ENCODE data around the gene MT1X.
"Not testable (repeated sequence)": the region's sequence is repeated elsewhere in the genome, so short reads cannot be mapped to it uniquely, and the experiment has no call there.

Gene MT1X

GRCh38 chr16:56665286-56666261 is 16.7 kb upstream of the MT1X start:
- ATAC-seq (ENCODE audit: low read depth); H3K4me3 Mint-ChIP-seq; H3K9me3 Mint-ChIP-seq; H3K27ac Mint-ChIP-seq; DNase-seq (ENCODE audit: low spot score in 2 of 2); H3K36me3 Mint-ChIP-seq: not testable (repeated sequence)
- peaks cover 26% of the 10 kb centered on the region for H3K4me1 Mint-ChIP-seq
- H3K27me3 Mint-ChIP-seq, result peaks cover 46% of the 10 kb centered on the region

- no peak for DNase-seq (ENCODE audit: low spot score in 2 of 2)
- Mint-ChIP-seq H3K9me3 (no peaks in the 10 kb centered on the region), H3K27me3 (peaks cover 40% of the 10 kb centered on the region), H3K27ac (no peak within 1 kb of the TSS), H3K36me3 (peaks cover 2% of the 10 kb centered on the region), H3K4me3 (no peak within 1 kb of the TSS), H3K4me1 (peaks cover 20% of the 10 kb centered on the region)
- no peak for ATAC-seq (ENCODE audit: low read depth)
These were observed 14.4 kb upstream of the MT1X start, which contains the start of gene MT1G for GRCh38 chr16:56667581-56668571. MT1G (minus strand) TSS chr16:56668065; CDS start chr16:56667993, 72 bp downstream.

- Mint-ChIP-seq H3K27ac (no peak within 1 kb of the TSS), H3K4me1 (peaks cover 15% of the 10 kb centered on the region), H3K4me3 (peak within 1 kb of the TSS; percentile 8), H3K36me3 (no peaks in the 10 kb centered on the region), H3K27me3 (peaks cover 37% of the 10 kb centered on the region), H3K9me3 (no peaks in the 10 kb centered on the region)
- DNase-seq (ENCODE audit: low spot score in 2 of 2) (no peak), ATAC-seq (ENCODE audit: low read depth) (peak; percentile 42)
These were observed 13.0 kb upstream of the MT1X start, which contains the start of gene MT1H for GRCh38 chr16:56669005-56669839. MT1H (plus strand) TSS chr16:56669814; CDS start chr16:56669885, 71 bp downstream.

- H3K27ac Mint-ChIP-seq, result no peak overlapping the region
- peak overlapping the region; percentile 8 for H3K4me3 Mint-ChIP-seq
- H3K36me3 Mint-ChIP-seq, result no peaks in the 10 kb centered on the region
- DNase-seq (ENCODE audit: low spot score in 2 of 2) (no peak), ATAC-seq (ENCODE audit: low read depth) (peak; percentile 6)
- H3K4me1 Mint-ChIP-seq, result peaks cover 15% of the 10 kb centered on the region
- H3K9me3 Mint-ChIP-seq, result no peaks in the 10 kb centered on the region
- H3K27me3 Mint-ChIP-seq, result peaks cover 37% of the 10 kb centered on the region
These were observed 12.2 kb upstream of the MT1X start for GRCh38 chr16:56669840-56670619.

- ATAC-seq (ENCODE audit: low read depth) (no peak), DNase-seq (ENCODE audit: low spot score in 2 of 2) (no peak)
- no peaks in the 10 kb centered on the region for H3K36me3 Mint-ChIP-seq
- H3K27ac Mint-ChIP-seq, result no peak overlapping the region
- H3K27me3 Mint-ChIP-seq, result peaks cover 36% of the 10 kb centered on the region
- no peak overlapping the region for H3K4me3 Mint-ChIP-seq
- peaks cover 19% of the 10 kb centered on the region for H3K4me1 Mint-ChIP-seq
- H3K9me3 Mint-ChIP-seq, result no peaks in the 10 kb centered on the region
These were observed 11.7 kb upstream of the MT1X start for GRCh38 chr16:56670620-56670934.

GRCh38 chr16:56671691-56672090 is 10.6 kb upstream of the MT1X start:
- ATAC-seq (ENCODE audit: low read depth); DNase-seq (ENCODE audit: low spot score in 2 of 2); H3K4me3 Mint-ChIP-seq; H3K27ac Mint-ChIP-seq; H3K36me3 Mint-ChIP-seq; H3K9me3 Mint-ChIP-seq: not testable (repeated sequence)
- H3K4me1 Mint-ChIP-seq, result peaks cover 21% of the 10 kb centered on the region
- H3K27me3 Mint-ChIP-seq, result peaks cover 39% of the 10 kb centered on the region

GRCh38 chr16:56672171-56672570 is 10.1 kb upstream of the MT1X start:
- Mint-ChIP-seq H3K4me1 (peaks cover 21% of the 10 kb centered on the region), H3K27me3 (peaks cover 39% of the 10 kb centered on the region)
- not testable (repeated sequence) for H3K27ac Mint-ChIP-seq

GRCh38 chr16:56672761-56673536 is 9.3 kb upstream of the MT1X start:
- no peak overlapping the region for H3K4me3 Mint-ChIP-seq
- H3K36me3 Mint-ChIP-seq, result no peaks in the 10 kb centered on the region
- no peak for ATAC-seq (ENCODE audit: low read depth)
- peaks cover 19% of the 10 kb centered on the region for H3K4me1 Mint-ChIP-seq
- H3K27ac Mint-ChIP-seq, result no peak overlapping the region
- H3K27me3 Mint-ChIP-seq, result peaks cover 39% of the 10 kb centered on the region
- no peak for DNase-seq (ENCODE audit: low spot score in 2 of 2)
- no peaks in the 10 kb centered on the region for H3K9me3 Mint-ChIP-seq

More at GRCh38 chr16:56672171-56672570, 10.1 kb upstream of the MT1X start:
- H3K4me3 Mint-ChIP-seq; H3K36me3 Mint-ChIP-seq; DNase-seq (ENCODE audit: low spot score in 2 of 2); H3K9me3 Mint-ChIP-seq; ATAC-seq (ENCODE audit: low read depth): not testable (repeated sequence)

GRCh38 chr16:56673921-56674320 is 8.3 kb upstream of the MT1X start:
- Mint-ChIP-seq H3K27me3 (peaks cover 32% of the 10 kb centered on the region), H3K36me3 (no peaks in the 10 kb centered on the region), H3K4me3 (no peak overlapping the region), H3K4me1 (peaks cover 12% of the 10 kb centered on the region), H3K9me3 (no peaks in the 10 kb centered on the region), H3K27ac (no peak overlapping the region)
- no peak for DNase-seq (ENCODE audit: low spot score in 2 of 2)
- peak; percentile 64 for ATAC-seq (ENCODE audit: low read depth)

GRCh38 chr16:56674570-56674969 is 7.7 kb upstream of the MT1X start:
- H3K27ac Mint-ChIP-seq; H3K4me3 Mint-ChIP-seq; DNase-seq (ENCODE audit: low spot score in 2 of 2); ATAC-seq (ENCODE audit: low read depth); H3K4me1 Mint-ChIP-seq; H3K36me3 Mint-ChIP-seq; H3K9me3 Mint-ChIP-seq: not testable (repeated sequence)
- peaks cover 28% of the 10 kb centered on the region for H3K27me3 Mint-ChIP-seq

GRCh38 chr16:56675685-56676210 is 6.5 kb upstream of the MT1X start:
- Mint-ChIP-seq H3K27ac (peak overlapping the region; percentile 28), H3K9me3 (no peaks in the 10 kb centered on the region), H3K36me3 (no peaks in the 10 kb centered on the region), H3K27me3 (peaks cover 25% of the 10 kb centered on the region), H3K4me1 (peaks cover 6% of the 10 kb centered on the region), H3K4me3 (peak overlapping the region; percentile 55)
- ATAC-seq (ENCODE audit: low read depth), result peak; percentile 57
- no peak for DNase-seq (ENCODE audit: low spot score in 2 of 2)

- H3K9me3 Mint-ChIP-seq, result no peaks in the 10 kb centered on the region
- DNase-seq (ENCODE audit: low spot score in 2 of 2) (no peak), ATAC-seq (ENCODE audit: low read depth) (no peak)
- H3K4me3 Mint-ChIP-seq, result no peak overlapping the region
- H3K36me3 Mint-ChIP-seq, result no peaks in the 10 kb centered on the region
- no peak overlapping the region for H3K27ac Mint-ChIP-seq
- peaks cover 21% of the 10 kb centered on the region for H3K27me3 Mint-ChIP-seq
- peaks cover 15% of the 10 kb centered on the region for H3K4me1 Mint-ChIP-seq
These were observed 4.8 kb upstream of the MT1X start for GRCh38 chr16:56677474-56677873.

All from memory B cell (primary cell).